ENCODE data around the gene POLDIP2.

DNA sequence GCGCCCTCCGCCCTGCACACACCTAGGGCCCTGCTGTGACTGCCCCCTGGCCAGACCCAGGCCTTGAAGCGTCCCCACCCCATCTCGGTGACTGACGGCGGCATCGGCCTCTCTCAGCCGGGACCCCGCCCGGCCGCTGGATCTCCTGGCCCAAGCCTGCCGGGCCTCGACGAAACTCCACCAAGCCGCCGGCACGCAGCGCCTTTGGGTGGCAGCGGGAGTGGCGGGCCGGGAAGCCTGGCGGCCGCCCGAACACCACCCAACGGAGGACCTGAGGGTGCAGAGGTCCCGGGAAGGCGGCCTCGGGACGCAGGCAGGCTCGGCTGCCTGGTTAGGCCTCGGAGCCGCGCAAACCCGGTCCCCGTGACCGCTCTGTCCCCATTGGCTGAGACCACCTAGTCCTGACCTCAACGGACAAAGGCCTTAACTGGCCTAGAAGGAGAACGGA lies 50.3 kb downstream of the POLDIP2 start:
- TF ChIP-seq, protein P1, sequence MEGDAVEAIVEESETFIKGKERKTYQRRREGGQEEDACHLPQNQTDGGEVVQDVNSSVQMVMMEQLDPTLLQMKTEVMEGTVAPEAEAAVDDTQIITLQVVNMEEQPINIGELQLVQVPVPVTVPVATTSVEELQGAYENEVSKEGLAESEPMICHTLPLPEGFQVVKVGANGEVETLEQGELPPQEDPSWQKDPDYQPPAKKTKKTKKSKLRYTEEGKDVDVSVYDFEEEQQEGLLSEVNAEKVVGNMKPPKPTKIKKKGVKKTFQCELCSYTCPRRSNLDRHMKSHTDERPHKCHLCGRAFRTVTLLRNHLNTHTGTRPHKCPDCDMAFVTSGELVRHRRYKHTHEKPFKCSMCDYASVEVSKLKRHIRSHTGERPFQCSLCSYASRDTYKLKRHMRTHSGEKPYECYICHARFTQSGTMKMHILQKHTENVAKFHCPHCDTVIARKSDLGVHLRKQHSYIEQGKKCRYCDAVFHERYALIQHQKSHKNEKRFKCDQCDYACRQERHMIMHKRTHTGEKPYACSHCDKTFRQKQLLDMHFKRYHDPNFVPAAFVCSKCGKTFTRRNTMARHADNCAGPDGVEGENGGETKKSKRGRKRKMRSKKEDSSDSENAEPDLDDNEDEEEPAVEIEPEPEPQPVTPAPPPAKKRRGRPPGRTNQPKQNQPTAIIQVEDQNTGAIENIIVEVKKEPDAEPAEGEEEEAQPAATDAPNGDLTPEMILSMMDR (IDR thresholded peaks at IDR 0.05; ENCODE audit: insufficient read depth, low read depth, low read length), result no peak
- peak; percentile 70 for TF ChIP-seq EZH2 (IDR thresholded peaks at IDR 0.05; ENCODE audit: insufficient read depth, low read length)
